ENCODE data around the gene PLD2.
"Not testable (repeated sequence)": the region's sequence is repeated elsewhere in the genome, so short reads cannot be mapped to it uniquely, and the experiment has no call there.

The PLD2 gene

DNA sequence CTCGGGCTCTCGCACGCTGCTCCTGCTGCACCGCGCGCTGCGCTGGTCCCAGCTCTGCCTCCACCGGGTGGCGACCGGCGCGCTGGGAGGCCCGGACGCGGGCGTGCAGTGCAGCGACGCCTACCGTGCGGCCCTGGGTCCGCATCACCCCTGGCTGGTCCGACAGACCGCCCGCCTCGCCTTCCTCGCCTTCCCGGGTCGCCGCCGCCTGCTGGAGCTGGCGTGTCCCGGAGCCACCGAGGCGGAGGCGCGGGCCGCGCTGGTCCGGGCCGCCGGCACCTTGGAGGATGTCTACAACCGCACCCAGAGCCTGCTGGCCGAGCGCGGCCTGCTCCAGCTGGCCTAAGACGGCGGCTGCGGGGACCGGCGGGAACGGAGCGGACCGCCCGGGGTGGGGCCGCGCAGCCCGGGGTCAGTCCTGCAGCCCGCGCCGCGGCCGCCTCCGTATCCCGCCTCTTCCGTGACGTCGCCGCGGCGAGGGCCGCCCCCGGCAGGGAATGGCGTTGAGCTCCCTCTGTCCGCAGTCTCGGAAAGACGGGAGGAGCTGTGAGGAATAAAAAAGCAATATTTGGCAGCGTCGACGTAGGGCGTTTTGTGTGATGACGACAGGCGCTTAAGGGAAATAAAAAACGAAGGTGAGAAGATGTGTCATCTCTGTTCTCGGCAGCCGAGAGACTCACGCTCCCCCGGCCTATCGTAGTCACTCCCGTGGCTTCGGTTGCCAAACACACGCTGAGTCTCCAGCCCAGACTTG is 16.8 kb upstream of the PLD2 start:
- peak; percentile 89 for DNase-seq

DNA sequence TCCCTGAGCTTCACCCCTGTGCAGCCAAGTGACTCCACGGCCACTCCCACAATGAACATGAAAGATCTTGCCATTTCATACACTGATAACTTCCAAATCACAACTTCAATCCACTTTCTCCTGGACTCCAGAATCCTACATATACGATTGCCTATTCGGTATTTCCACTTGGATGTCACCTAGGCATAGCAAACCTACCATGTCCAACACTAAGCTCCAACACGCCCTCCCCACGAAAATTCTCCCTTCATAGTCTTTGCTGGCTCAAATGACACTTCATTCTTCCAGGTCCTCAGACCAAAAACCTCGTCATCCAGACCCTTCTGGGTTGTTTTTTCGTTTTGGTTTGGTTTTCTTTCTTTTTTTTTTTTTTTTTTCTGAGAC is 16.3 kb upstream of the PLD2 start:
- DNase-seq = no peak

DNA sequence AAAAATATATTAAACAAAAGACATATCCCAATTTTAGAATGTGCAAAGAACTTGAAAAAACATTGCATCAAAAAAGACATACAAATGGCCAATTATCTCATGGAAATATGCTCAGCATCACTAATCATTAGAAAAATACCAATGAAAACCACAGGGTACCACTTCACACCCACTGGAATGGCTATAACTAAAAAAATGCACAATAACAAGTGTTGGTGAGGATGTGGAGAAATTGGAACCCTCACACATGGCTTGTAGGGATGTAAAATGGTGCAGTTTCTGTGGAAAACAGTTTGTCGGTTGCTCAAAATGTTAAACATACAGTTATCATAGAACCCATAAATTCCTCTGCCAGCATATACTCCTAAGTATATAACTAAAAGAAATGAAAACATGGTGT is 11.8 kb upstream of the PLD2 start:
- no peak for DNase-seq

DNA sequence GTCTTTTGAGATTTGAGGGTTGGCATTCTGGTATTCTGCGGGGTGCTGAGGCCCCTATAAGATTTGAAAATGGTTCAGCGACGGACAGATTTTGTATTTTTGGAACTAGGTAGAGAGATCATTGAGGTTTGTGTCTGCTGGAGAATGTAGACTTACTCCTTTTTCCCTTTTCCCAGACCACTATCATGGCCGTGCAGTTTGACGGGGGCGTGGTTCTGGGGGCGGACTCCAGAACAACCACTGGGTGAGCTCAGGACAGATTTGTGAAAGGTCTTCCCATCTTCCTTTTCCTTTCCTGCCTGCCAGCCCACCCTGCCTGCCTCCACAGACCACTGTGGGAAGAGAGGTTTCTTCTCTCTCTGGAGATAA is 10.4 kb upstream of the PLD2 start:
- peak; percentile 56 for DNase-seq

DNA sequence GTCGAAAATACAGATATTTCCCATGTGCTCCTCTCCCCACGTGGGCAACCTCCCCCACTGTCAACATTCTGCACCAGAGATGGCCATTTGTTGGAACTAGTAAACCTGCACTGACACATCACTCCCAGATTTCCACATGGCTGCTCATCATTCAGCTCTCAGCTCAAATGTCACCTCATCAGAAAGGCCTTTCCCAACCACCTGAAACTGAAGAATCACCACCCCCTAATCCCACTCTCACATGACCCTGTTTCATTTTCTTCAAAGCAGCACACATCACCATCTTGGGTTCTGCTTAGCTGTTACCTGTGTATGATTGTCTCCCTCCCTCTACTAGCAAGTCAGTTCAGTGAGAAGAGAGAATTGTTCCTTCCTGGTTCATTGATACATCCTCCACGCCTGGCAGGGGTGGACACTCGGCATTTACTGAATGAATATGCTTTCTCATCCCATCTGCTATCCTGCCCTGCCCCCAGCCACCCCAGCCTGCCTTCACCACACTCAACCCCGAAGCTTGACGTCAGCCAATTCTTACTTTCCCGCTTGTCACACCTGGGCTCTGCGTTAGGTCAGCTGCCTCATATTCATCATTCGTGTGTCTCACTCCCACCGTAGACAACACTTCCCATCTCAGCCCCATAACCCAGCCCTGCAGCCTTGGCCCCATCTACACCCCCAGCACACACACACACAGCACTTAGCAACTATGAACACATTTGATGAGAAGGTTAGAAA is 6.3 kb upstream of the PLD2 start:
- DNase-seq = no peak

DNA sequence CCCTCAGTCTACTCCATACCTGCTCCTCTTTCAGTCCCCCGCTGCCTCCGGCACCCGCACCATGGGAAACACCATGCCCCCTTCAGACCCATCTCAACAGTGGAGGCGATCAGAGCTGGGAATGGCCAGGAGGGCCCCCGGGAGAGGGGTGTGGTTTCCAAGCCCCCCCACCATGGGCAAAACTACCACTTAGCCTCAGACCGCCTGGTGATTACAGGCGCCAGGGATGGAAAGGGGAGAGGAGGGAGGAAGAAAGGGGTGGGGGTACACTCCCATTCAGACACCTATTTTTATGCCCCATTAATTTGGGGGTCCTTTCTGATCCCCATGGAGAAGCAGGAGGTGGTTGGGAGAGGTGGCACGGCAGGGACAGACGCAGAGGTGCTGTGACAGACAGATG is 4.7 kb upstream of the PLD2 start, which contains the start of gene C17orf114:
C17orf114 (minus strand) TSS at position 101 of the 400 bp plus-strand sequence.
- no peak for DNase-seq

DNA sequence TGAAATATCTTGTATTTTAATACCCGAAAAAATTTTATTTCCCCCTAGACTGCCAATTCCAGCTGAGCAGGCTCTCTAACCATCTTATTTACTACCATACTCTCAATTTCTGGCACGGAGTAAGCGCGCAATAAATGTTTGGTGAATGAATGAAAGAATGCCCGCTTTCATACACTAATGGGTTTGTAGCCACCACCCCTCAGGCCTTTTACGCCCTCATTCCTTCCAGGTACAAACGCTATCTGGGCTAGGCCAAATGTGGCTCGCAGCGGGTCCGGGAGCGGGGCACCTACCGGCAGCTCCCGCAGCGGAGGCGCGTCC is 536 bp upstream of the PLD2 start:
- DNase-seq = no peak

DNA sequence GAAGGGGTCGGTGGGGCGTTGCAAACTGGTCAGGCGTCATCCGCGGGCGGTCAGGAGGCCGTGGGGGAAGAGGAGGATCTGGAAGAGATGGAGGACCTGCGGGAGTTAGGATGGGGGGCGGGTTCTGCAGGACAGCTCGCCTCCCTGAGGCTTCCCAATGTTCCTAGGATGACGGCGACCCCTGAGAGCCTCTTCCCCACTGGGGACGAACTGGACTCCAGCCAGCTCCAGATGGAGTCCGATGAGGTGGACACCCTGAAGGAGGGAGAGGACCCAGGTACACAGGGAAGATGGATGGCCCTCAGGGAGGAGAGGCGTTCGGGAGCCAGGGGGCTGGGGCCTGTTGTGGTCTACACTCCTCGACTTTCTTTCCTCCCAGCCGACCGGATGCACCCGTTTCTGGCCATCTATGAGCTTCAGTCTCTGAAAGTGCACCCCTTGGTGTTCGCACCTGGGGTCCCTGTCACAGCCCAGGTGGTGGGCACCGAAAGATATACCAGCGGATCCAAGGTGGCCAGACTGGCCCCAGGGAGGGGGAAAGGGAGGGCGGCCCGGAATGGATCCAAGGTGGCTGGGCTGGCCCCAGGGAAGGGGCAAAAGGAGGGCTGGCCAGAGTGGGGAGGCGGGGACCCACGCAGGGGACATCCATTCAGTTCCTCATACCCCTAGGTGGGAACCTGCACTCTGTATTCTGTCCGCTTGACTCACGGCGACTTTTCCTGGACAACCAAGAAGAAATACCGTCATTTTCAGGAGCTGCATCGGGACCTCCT is 839 bp downstream of the PLD2 start:
- no peak for DNase-seq

DNA sequence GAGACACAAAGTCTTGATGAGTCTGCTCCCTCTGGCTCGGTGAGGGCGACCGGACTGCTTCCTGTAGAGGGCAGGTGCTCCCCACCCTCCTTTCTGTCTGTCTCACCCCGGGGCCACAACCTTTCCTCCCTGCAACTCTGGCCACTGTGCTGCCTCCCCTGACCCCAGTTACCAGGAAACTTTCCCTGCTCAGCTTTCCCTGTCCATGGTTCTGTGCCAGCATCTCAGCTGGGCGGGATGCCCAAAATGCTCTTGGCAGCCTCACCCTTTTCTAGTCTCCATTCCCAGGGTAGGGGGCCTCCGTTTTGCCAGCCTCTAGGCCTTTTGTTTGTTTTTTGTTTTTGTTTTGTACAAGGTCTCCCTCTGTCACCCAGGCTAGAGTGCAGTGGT is 1.4 kb downstream of the PLD2 start:
- no peak for DNase-seq

DNA sequence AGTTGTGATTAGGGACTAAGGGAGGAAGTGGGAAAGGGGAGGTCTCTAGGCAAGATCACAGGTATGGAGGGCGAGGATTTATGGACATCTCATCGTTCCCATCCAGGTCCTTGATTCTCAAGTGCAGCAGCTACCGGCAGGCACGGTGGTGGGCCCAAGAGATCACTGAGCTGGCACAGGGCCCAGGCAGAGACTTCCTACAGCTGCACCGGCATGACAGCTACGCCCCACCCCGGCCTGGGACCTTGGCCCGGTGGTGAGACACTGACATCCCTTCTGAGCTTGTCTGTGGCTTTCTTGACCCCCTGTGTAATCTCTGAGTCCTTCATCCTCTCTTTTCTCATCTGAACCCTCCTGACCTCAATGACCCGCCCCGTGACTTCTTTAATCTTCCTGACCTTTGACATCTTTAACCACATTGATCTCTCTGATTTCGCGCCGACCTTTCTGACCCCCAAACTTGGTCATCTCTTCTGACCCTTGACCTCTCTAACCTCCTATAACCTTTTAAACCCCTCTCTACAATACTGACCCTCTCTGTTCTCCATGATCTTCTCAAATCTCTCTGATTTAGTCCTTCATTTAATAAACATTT is 3.8 kb downstream of the PLD2 start:
- no peak for DNase-seq

DNA sequence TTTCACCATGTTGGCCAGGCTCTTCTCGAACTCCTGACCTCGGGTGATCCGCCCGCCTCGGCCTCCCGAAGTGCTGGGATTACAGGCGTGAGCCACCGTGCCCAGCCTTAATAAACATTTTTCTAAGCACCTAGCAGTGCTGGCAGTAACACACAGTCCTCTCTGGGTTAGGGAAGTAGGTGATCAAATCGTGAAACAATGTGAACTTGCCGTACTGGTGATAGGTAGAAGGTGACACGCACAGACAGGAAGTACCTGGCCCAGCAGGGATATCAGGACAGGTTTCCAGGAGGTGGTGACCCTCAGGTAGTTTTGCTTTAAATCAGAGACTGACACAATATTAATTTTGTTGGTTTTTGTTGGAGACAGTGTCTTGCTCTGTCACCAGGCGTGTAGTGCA is 4.5 kb downstream of the PLD2 start:
- DNase-seq = no peak

DNA sequence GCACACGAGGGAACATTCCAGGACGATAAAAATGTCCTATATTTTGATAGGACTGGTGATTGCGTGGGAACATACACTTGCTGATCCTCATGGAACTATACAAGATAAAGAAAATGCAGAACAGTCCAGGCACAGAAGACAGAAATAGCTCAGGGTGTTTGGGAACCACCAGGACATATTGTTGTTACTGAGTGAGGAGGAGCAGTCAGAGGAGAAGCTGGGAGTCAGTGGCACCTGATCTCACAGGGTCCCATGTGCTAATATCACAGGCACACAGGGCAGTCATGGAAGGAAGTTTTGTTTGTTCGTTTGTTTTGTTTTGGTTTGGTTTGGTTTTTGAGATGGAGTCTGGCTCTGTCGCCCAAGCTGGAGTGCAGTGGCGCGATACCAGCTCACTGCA is 5.7 kb downstream of the PLD2 start:
- DNase-seq = no peak

DNA sequence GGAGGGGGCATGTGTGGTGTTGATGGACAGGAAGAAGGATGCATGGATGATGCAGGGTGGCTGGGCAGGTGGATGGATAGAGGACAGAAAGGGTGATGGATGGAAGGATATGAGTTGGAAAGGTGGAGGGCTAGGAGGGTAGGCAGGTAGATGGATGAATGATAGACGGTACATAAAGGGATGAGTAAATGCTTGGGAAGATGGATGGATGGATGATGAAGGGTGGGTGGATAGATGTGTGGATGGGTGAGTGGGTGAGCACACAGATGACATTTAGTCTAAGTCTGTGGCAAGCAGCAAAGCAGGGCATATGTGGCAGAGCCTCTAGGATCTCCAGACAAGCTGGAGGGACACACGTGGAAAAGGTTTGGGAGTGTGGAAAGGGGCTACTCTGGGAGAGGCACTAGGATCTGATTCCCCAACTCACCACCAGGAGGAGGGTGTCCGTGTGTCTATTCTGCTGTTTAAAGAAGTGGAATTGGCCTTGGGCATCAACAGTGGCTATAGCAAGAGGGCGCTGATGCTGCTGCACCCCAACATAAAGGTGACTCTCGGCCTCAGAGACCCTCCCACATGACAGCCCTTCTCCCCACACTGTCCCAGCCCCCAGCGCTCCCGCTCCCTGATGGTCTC is 8.2 kb downstream of the PLD2 start:
- no peak for DNase-seq

DNA sequence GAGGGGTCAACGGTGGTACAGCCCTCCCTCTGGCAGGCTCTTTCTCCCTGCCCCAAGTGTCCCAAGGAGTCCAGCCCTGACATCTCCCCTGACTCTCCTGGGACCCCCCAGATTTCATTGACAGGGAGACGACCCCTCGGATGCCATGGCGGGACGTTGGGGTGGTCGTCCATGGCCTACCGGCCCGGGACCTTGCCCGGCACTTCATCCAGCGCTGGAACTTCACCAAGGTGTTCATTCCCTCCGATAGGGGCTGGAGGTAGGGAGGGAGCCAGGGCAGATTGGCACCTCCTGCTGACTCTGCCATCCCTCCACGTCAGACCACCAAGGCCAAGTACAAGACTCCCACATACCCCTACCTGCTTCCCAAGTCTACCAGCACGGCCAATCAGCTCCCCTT is 9.9 kb downstream of the PLD2 start:
- no peak for DNase-seq

DNA sequence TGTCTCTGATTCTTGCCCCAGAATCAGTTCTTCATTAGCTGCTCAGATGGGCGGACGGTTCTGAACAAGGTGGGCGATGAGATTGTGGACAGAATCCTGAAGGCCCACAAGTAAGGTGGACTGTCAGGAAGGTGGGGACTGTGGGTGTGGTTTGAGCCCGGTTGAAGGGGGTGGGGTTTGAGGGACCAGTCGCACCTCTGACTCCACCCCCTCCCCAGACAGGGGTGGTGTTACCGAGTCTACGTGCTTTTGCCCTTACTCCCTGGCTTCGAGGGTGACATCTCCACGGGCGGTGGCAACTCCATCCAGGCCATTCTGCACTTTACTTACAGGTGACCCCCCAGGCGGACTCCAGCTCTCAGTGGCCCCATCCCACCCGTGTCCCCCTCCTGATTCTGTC is 11.3 kb downstream of the PLD2 start:
- no peak for DNase-seq

DNA sequence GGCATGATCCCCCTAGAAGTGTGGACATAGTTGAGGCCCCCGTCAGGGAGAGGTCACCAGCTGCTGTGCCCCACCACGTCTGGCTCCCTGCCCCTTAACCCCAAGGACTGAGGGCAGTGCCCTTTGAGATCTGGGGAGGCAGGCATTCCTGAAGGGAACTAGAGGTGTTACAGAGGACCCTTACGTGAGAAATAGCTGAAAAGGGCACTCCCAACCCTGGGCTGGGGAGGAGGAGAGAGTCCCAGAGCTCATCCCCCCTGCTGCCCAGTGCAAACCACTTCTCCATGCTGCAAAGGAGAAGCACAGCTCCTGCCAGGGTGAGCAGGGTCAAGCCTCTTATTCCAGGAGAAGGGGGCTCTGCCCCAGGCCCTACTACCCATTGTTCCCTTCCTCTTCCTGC is 15.9 kb downstream of the PLD2 start:
- DNase-seq = no peak

DNA sequence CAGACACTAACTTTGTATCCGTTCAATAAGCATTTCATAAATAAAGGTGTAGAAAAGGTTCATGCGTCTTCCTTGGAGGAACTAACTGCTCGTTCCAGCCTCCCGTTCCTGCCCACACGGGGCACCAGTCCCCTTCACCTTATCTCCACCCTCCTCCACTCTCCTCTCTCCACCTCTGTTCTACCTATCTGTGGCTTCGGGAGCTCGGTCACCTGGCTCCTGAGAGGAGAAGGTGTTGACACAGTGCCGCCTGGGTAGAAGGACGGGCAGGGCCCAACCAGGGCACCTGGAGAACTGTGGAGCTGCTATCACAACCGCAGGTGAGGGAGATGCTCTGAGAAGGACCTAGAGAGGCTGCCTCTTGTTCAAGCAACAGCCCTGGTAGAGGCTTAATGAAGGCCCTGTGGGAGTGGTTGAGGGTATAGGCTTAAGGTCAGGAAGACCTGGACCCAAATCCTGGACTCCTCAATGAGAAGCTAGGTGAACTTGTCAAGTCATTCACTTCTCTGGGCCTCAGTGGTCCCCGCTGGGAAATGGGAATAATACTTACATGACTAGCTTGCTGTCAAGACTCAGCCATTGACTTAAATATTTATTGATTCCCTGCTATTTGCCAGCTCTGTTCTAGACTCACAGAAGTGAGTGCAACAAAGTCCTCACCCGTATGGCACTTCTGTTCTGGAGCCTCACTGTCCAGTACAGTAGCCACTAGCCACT is 16.6 kb downstream of the PLD2 start:
- no peak for DNase-seq

DNA sequence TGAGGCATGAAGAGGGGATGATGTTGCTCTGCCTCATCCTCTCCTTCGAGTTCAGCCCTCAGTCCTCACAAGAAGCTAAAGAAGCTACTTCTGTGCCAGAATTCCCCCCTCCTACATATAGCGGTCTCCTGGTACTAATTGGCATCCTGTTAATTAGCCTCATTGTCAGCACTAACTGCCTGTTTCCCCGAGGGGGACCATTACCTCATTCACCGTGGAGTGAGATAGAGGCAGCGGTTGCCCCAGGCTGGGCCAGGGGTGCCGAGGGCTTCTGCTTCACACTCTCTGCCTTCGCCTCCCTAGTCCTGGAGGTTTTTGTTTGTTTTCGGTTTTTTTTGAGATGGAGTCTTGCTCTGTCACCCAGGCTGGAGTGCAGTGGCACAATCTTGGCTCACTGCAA is 20.4 kb downstream of the PLD2 start:
- no peak for DNase-seq

DNA sequence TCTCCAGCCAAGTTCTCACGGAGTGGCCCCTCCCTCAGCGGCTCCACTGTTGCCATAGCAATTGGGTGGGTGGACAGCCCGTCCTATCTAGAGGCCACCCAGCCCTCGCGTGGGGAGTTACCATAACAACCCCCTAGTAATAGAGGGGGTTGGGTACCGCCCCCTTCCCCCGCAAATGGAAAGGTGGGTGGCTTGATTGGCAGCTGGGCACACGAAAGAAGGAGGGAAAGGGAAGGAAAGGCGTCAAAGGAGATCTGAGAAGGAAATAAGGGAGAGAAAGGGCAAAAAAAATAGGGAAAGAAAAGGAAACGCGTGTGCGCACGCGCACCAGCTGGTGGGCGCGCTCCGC is 25.9 kb downstream of the PLD2 start:
- DNase-seq = not testable (repeated sequence)

DNA sequence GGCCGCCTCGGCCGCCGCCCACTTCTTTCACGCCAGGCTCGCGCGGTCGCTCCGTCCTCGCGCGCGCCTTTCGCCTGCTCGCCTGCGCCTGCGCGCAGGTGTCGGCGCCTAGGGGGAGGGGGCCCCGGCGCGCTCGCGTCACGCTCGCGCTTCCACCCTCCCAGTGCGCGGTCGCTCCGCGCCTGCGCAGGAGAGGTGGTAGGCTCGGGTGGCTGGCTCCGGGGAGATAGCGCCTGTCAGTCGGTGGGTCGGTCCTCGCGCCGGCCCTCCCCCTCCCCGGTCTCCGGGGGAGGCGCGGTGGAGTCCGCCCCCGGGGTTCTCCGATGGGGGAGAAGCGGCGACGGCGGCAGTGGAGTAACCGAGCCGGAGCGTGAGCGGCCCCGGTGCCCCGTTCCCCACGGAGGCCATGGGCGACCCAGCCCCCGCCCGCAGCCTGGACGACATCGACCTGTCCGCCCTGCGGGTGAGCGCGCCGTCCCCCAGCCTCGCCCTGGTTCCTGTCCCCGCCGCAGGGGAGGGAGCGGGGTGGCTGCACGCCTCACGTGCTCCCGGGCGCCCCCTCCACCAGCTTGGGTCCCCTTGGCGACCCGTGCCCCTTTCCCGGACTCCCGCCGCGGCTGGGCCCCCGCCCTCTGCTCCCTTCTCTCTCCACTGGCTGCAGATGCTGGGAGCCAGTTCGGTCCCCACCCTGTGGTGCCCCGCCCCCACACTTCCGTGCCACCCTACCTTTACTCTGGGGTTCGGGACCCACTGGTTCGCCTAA is 26.4 kb downstream of the PLD2 start, which contains the start of gene MINK1:
MINK1 (plus strand) TSS at position 163 of the 763 bp plus-strand sequence; CDS start at position 407, 244 bp downstream.
- peak; percentile 94 for DNase-seq

DNA sequence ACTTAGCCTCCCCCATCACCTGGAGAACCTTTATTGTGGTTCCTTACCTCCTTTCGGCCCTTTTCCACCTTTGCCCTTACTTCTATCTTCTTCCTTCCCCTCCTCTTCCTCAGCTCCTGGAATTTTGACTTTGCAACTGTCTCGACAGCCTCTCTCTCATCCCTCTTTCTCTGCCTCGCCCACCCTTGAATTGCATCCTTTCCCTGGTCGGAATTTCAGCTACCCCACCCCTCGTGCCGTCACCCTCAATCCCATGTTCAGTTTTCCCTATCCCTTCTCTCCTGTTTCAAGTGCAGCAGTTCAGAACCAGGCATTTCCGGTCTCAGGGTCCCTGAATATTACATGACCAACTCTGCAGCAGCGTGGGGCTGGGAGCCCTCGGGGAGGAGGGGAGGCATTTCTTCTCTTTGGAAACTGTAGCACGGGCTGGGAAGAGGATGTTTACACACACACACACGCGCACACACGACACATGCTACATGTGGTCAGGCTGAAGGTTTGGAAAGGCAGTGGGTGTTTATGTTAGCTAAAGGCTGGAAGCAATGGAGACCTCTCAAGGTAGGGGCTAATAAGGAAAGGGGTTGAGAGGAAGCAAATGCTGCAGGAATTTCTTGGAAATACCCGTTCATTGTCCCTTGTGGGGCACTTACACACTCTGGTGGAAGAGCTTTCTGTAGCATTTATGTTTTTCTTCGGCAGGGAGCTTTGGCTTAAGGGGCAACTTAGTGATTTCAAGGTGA is 27.2 kb downstream of the PLD2 start:
- peak; percentile 68 for DNase-seq
